Retina (tissue), 1 donor: ENCODE results near the gene C16orf54.
"Not testable (repeated sequence)": the region's sequence is repeated elsewhere in the genome, so short reads cannot be mapped to it uniquely, and the experiment has no call there.

Experiments used
- DNase-seq: peaks from one replicate; pipeline ENCODE4 v3.0.0-alpha.2; 2016

C16orf54 gene

GRCh38 chr16:29767062-29767461 lies 21.3 kb upstream of the C16orf54 start:
- DNase-seq: no peak

- no peak for DNase-seq
Measured at GRCh38 chr16:29766571-29766970, 20.8 kb upstream of the C16orf54 start.

- no peak for DNase-seq
Measured at GRCh38 chr16:29765167-29766032, 19.6 kb upstream of the C16orf54 start.

- DNase-seq: no peak
Measured at GRCh38 chr16:29763326-29763725, 17.5 kb upstream of the C16orf54 start.

GRCh38 chr16:29761882-29762281 lies 16.1 kb upstream of the C16orf54 start:
- no peak for DNase-seq

DNA sequence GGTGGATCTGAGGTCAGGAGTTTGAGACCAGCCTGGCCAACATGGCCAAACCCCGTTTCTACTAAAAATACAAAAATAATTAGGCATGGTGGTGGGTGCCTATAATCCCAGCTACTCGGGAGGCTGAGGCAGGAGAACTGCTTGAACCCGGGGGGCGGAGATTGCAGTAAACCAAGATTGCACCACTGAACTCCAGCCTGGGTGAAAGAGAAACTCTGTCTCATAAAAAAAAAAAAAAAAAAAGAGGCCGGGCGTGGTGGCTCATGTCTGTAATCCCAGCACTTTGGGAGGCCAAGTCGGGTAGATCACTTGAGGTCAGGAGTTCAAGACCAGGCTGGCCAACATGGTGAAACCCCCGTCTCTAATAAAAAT lies 15.5 kb upstream of the C16orf54 start:
- not testable (repeated sequence) for DNase-seq

GRCh38 chr16:29760567-29761279 lies 14.9 kb upstream of the C16orf54 start:
- DNase-seq: no peak

- DNase-seq: no peak
Measured at GRCh38 chr16:29757950-29758466, 12.2 kb upstream of the C16orf54 start.

DNA sequence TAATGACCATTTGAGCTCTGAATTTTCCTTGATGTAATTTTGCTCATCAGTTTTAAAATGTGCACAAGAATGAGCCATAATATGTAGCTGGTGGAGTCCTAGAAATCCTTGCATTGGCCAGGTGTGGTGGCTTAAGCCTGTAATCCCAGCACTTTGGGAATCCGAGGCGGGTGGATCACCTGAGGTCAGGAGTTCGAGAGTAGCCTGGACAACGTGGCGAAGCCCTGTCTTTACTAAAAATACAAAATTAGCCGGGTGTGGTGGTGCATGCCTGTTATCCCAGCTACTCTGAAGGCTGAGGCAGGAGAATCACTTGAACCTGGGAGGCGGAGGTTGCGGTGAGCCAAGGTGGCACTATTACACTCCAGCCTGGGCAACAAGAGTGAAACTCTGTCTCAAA lies 11.3 kb upstream of the C16orf54 start:
- not testable (repeated sequence) for DNase-seq

- DNase-seq: no peak
Measured at GRCh38 chr16:29756654-29757053, 10.9 kb upstream of the C16orf54 start.

DNA sequence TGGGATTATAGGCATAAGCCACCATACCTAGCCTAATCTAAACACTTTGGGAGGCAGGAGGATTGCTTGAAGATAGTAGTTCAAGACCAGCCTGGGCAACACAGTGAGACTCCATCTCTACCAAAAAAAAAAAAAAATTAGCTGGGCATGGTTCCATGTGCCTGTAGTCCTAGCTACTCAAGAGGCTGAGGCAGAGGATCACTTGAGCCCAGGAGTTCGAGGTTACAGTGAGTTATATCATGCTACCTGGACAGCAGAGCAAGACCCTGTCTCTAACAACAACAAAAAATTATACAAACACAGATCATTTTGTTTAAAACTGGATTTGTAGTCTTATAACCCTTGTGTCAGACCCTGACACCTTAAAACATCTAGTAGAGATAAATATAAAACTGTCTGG lies 7.7 kb upstream of the C16orf54 start:
- DNase-seq: no peak

- not testable (repeated sequence) for DNase-seq
Measured at GRCh38 chr16:29748760-29749149, 3.0 kb upstream of the C16orf54 start.

DNA sequence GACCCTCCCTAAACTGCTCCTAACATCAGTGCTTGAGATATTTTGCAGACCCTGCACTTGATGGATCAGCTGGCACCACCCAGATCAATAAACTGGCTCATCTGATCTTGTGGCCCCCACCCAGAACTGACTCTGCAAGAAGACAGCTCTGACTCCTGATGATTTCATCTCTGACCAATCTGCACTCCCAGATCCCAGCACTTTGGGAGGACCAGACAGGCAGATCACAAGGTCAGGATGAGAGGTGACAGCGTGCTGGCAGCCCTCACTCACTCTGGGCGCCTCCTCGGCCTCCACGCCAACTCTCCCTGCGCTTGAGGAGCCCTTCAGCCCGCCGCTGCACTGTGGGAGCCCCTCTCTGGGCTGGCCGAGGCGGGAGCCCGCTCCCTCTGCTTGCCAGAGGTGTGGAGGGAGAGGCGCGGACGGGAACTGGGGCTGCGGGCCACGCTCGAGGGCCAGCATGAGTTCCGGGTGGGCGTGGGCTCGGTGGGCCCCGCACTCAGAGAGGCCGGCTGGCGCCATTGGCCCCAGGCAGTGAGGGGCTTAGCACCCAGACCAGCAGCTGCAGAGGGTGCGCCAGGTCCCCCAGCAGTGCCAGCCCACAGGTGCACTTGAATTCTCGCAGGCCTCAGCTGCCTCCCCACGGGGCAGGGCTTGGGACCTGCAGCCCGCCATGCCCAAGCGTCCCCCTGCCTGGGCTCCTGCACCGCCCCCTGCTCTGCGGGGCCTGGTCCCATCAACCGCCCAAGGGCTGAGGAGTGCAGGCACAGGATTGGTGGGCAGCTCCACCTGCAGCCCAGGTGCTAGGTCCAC lies 2.4 kb upstream of the C16orf54 start:
- DNase-seq: no peak

- not testable (repeated sequence) for DNase-seq
Measured at GRCh38 chr16:29746518-29746917, 728 bp upstream of the C16orf54 start.

- DNase-seq: no peak
Measured at GRCh38 chr16:29745121-29745852, 503 bp downstream of the C16orf54 start.

GRCh38 chr16:29744541-29745101 lies 1.2 kb downstream of the C16orf54 start:
- DNase-seq: no peak

DNA sequence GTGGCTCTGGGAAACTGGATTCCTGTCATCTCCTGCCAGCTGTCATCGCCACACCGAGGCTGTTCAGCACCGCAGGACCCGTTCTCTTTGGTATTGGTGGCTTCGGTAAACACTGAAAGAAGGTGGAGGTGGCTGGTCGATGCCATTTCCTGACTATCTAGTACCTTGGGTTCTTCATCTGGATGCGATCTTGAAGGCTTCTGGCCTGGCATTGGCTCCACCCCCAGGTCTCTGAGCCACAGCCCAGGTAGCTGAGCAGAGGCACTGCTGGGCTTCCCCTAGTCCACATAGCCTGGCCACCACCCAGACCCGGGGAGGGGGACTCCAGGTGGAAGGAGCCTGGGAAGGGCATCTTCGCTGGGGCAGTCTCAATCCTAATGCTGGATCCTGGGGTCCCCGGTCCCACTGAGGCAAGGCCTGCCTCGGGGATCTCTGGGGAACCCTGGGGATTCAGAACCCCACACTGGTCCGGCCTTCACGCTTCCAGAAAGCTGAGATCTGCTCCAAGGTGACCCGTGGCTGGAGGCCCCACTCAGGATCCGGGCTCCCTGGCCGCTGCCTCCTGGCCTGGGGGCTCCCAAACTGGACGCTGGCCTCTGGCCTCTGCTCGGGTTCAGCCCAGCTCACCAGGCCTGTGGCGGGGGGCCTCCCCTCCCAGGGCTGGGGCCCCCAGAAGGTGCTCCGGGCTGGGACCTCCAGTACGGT lies 1.8 kb downstream of the C16orf54 start:
- no peak for DNase-seq

GRCh38 chr16:29743475-29743826 lies 2.3 kb downstream of the C16orf54 start:
- DNase-seq: no peak

- DNase-seq: no peak
Measured at GRCh38 chr16:29742683-29743275, 3.0 kb downstream of the C16orf54 start.

DNA sequence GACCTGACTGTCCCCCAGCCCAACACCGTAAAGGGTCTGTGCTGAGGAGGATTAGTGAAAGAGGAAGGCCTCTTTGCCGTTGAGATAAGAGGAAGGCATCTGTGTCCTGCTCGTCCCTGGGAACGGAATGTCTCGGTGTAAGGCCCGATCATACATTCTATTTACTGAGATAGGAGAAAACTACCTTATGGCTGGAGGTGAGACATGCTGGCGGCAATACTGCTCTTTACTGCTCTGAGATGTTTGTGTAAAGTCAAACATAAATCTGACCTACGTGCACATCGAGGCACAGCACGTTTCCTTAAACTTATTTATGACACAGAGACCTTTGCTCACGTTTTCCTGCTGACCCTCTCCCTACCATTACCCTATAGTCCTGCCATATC lies 5.2 kb downstream of the C16orf54 start:
- DNase-seq: not testable (repeated sequence)
